Epithelial cell of alveolus of lung (primary cell): ENCODE results near the gene SCIN. TPM values are rescaled to one million over a fixed set of nuclear protein-coding genes. Genes with fewer than 3 reads are reported as not detected.

ENCODE experiments used
- total RNA-seq: library from RNA; depleted of rRNA; stranded (reverse); fragments of >200 nt; gene quantifications from 2 replicates; pipeline ENCODE4 v1.2.1, GENCODE V29; 2015

Gene SCIN
- 0.26 TPM in 1 of 2 replicates, not detected in the other for total RNA-seq

GRCh38 chr7:12570534-12571461 lies at the start of gene SCIN:
Gene SCIN, plus strand, starts transcription at chr7:12570720. Its CDS starts 67 bp downstream, at chr7:12570787.

GRCh38 chr7:12686891-12687717 lies 116.6 kb downstream of the SCIN start, which contains the start of gene ARL4A:
Gene ARL4A, plus strand, starts transcription at chr7:12687633. Its CDS starts 622 bp downstream, at chr7:12688255.

Other genes with a start within 250 kb of the SCIN start
- gene VWDE, start 166.9 kb upstream of the SCIN start, total RNA-seq: 0.13 and 1.4 TPM in 2 replicates
- gene ARL4A, start 116.9 kb downstream of the SCIN start, total RNA-seq: 14.7 and 32.2 TPM in 2 replicates